CD14-positive monocyte (primary cell): Measurements from ENCODE around the gene SPATA6L. TPM values are rescaled to one million over a fixed set of nuclear protein-coding genes. Genes with fewer than 3 reads are reported as not detected.
"Not testable (repeated sequence)": the region's sequence is repeated elsewhere in the genome, so short reads cannot be mapped to it uniquely, and the experiment has no call there.

Experiments
- DNase-seq, 3 donors: peaks; one replicate each; pipeline ENCODE4 v3.0.0-alpha.2; 2011 to 2022
- H2AFZ ChIP-seq: 2 replicates; pipeline ENCODE4 v1.6.0; 2012; ENCODE audit warnings: mild to moderate bottlenecking, low read depth, low read length, inconsistent platforms; ENCODE audit not compliant: insufficient read depth, poor library complexity, severe bottlenecking
- H3K27ac ChIP-seq, 2 donors: 1 replicate in 1 of 2; 2 replicates in 1 of 2; pipeline ENCODE4 v1.5.1; 2012 to 2013; ENCODE audit warnings: low read length in 2 of 2, control low read depth in 1 of 2, inconsistent platforms in 1 of 2, low read depth in 1 of 2, mild to moderate bottlenecking in 1 of 2
- H3K27me3 ChIP-seq, 2 donors: one replicate each; pipeline versions ENCODE4 v1.6.0 to v1.6.1; 2011 to 2013; ENCODE audit warnings: low read length in 2 of 2; ENCODE audit not compliant: control insufficient read depth in 2 of 2, insufficient read depth in 2 of 2
- H3K36me3 ChIP-seq, 2 donors: replicated peaks in 1 of 2; 1 replicate in 1 of 2; 2 replicates in 1 of 2; pipeline versions ENCODE4 v1.5.1 to v1.6.1; 2012 to 2013; ENCODE audit warnings: low read length in 2 of 2, control low read depth in 1 of 2, inconsistent platforms in 1 of 2, mild to moderate bottlenecking in 1 of 2; ENCODE audit not compliant: insufficient read depth in 2 of 2, control insufficient read depth in 1 of 2
- H3K4me1 ChIP-seq, 2 donors: 1 replicate in 1 of 2; 2 replicates in 1 of 2; pipeline versions ENCODE4 v1.5.1 to v1.6.1; 2012 to 2013; ENCODE audit warnings: low read length in 2 of 2, control low read depth in 1 of 2, inconsistent platforms in 1 of 2, mild to moderate bottlenecking in 1 of 2, moderate library complexity in 1 of 2; ENCODE audit not compliant: insufficient read depth in 2 of 2, control insufficient read depth in 1 of 2
- H3K4me2 ChIP-seq: replicated peaks from 2 replicates; pipeline ENCODE3; 2012; ENCODE audit warnings: low read length, moderate library complexity, mild to moderate bottlenecking; ENCODE audit not compliant: poor library complexity, severe bottlenecking; ENCODE audit errors: extremely low read depth
- H3K4me3 ChIP-seq, 3 experiments: fragments of 200-600 bp in 1 of 3; sonication (generic) in 1 of 3; replicated peaks in 1 of 3; 1 replicate in 2 of 3; 2 replicates in 1 of 3; pipeline ENCODE4 v1.5.1; 2011 to 2013; ENCODE audit warnings: low read length in 3 of 3, mild to moderate bottlenecking in 3 of 3, control low read depth in 2 of 3, low read depth in 2 of 3, inconsistent platforms in 1 of 3, moderate library complexity in 1 of 3
- H3K79me2 ChIP-seq: 2 replicates; pipeline ENCODE4 v1.6.0; 2012; ENCODE audit warnings: mild to moderate bottlenecking, control low read depth, inconsistent platforms, low read length, moderate library complexity; ENCODE audit not compliant: insufficient read depth
- H3K9ac ChIP-seq: 2 replicates; pipeline ENCODE4 v1.6.0; 2017; ENCODE audit warnings: low read length, mild to moderate bottlenecking; ENCODE audit not compliant: insufficient read depth, poor library complexity, severe bottlenecking
- H3K9me3 ChIP-seq, 2 donors: replicated peaks in 1 of 2; 1 replicate in 1 of 2; 2 replicates in 1 of 2; pipeline versions ENCODE4 v1.5.1 to v1.6.1; 2012 to 2013; ENCODE audit warnings: low read length in 2 of 2, control low read depth in 1 of 2; ENCODE audit not compliant: control insufficient read depth in 1 of 2, insufficient read depth in 1 of 2
- H4K20me1 ChIP-seq: 2 replicates; pipeline ENCODE4 v1.6.0; 2012; ENCODE audit warnings: mild to moderate bottlenecking, low read length, control low read depth, moderate library complexity; ENCODE audit not compliant: insufficient read depth
- H3K27ac Mint-ChIP-seq, 7 donors: one replicate each; pipeline ENCODE4 v1.8.0; 2020; ENCODE audit warnings: mild to moderate bottlenecking in 7 of 7, mixed read lengths in 7 of 7, moderate library complexity in 6 of 7, inconsistent platforms in 2 of 7
- H3K27me3 Mint-ChIP-seq, 3 donors: one replicate each; pipeline ENCODE4 v1.8.0; 2021 to 2022; ENCODE audit warnings: low read depth in 3 of 3, mild to moderate bottlenecking in 3 of 3, mixed read lengths in 3 of 3, moderate library complexity in 3 of 3, inconsistent platforms in 1 of 3
- H3K36me3 Mint-ChIP-seq, 2 donors: one replicate each; pipeline ENCODE4 v1.8.0; 2020; ENCODE audit warnings: mixed read lengths in 2 of 2, inconsistent platforms in 1 of 2, mild to moderate bottlenecking in 1 of 2
- H3K4me1 Mint-ChIP-seq: one replicate; pipeline ENCODE4 v1.8.0; 2020; ENCODE audit warnings: mild to moderate bottlenecking, mixed read lengths
- H3K4me3 Mint-ChIP-seq, 2 donors: one replicate each; pipeline ENCODE4 v1.8.0; 2020; ENCODE audit warnings: mild to moderate bottlenecking in 2 of 2, mixed read lengths in 2 of 2, moderate library complexity in 1 of 2
- H3K9me3 Mint-ChIP-seq, 7 donors: one replicate each; pipeline ENCODE4 v1.8.0; 2020 to 2022; ENCODE audit warnings: mixed read lengths in 7 of 7, mild to moderate bottlenecking in 6 of 7, moderate library complexity in 6 of 7, inconsistent platforms in 2 of 7
- CTCF ChIP-seq: fragments of 200-600 bp; IDR thresholded peaks from one replicate; pipeline ENCODE4 v1.8.0; 2022; ENCODE audit warnings: antibody characterized with exemption, mild to moderate bottlenecking
- WGBS: methylation state at CpG from one replicate; pipeline ENCODE4 v1.1.5; 2013; ENCODE audit warnings: missing lambda C conversion rate; ENCODE audit not compliant: insufficient coverage; 5-methylcytosine and 5-hydroxymethylcytosine counted together
- intact Hi-C, 2 donors: fragments of 100-400 bp; cut with micrococcal nuclease; formaldehyde crosslinking; loops; one replicate each; pipeline versions ENCODE4 v1.15.0 to v1.15.1; 2023
- polyA plus RNA-seq, 3 donors: library from polyadenylated mRNA; depleted of rRNA in 1 of 3; unstranded in 2 of 3; stranded (reverse) in 1 of 3; fragments of 300-500 nt in 2 of 3; fragments of >200 nt in 1 of 3; fragmentation: Illumina TruSeq in 2 of 3; gene quantifications; 1 replicate in 2 of 3; 2 replicates in 1 of 3; pipeline ENCODE4 v1.2.3, GENCODE V29; 2012 to 2021

Gene SPATA6L
- polyA plus RNA-seq, 3 donors = not detected

- intact Hi-C loops = no loop called here
- no peaks in the 10 kb centered on the region for H3K36me3 ChIP-seq
- Mint-ChIP-seq H3K9me3 (peaks cover 0 to 4% (median 0%) of the 10 kb centered on the region in 7 donors), H3K4me1 (peaks cover 48% of the 10 kb centered on the region), H3K27ac (peak overlapping the region in 2 of 7 donors; percentile 41 to 87), H3K27me3 (peaks cover 28 to 35% (median 34%) of the 10 kb centered on the region in 3 donors), H3K4me3 (peak overlapping the region; percentile 88 to 95), H3K36me3 (no peaks in the 10 kb centered on the region)
- no peaks in the 10 kb centered on the region for H3K27me3 ChIP-seq
- H4K20me1 ChIP-seq = no peaks in the 10 kb centered on the region
- H2AFZ ChIP-seq = peak overlapping the region; percentile 97
- H3K9me3 ChIP-seq = no peaks in the 10 kb centered on the region
- H3K27ac ChIP-seq = no peak overlapping the region
- peaks cover 11% of the 10 kb centered on the region for H3K79me2 ChIP-seq
- 0% methylated on average over 2 of the region's 5 CpGs for whole genome bisulfite sequencing
- H3K4me1 ChIP-seq = peaks cover 33 to 40% of the 10 kb centered on the region in 2 donors
- peak overlapping the region; percentile 60 to 84 (median 73) for H3K4me3 ChIP-seq
- peak overlapping the region; percentile 87 for H3K4me2 ChIP-seq
- TF ChIP-seq CTCF = no peak
- no peak overlapping the region for H3K9ac ChIP-seq
- DNase-seq = no peak
Observed at GRCh38 chr9:4661611-4662010, 4.7 kb downstream of the SPATA6L start.

GRCh38 chr9:4661165-4661564 is 5.1 kb downstream of the SPATA6L start:
- Histone ChIP-seq H3K9me3 (no peaks in the 10 kb centered on the region), H3K4me3 (no peak overlapping the region), H3K9ac (no peak overlapping the region), H3K4me2 (no peak overlapping the region), H3K79me2 (peaks cover 11% of the 10 kb centered on the region), H2AFZ (no peak overlapping the region), H3K27me3 (no peaks in the 10 kb centered on the region), H3K4me1 (peaks cover 32 to 35% of the 10 kb centered on the region in 2 donors), H4K20me1 (no peaks in the 10 kb centered on the region), H3K27ac (no peak overlapping the region), H3K36me3 (no peaks in the 10 kb centered on the region)
- Mint-ChIP-seq H3K27me3 (peaks cover 25 to 37% (median 32%) of the 10 kb centered on the region in 3 donors), H3K36me3 (no peaks in the 10 kb centered on the region), H3K27ac (no peak overlapping the region), H3K4me1 (peaks cover 43% of the 10 kb centered on the region), H3K4me3 (no peak overlapping the region), H3K9me3 (peaks cover 0 to 4% (median 0%) of the 10 kb centered on the region in 7 donors)
- WGBS = no CpG with 5 or more reads among the region's 1 CpG
- DNase-seq = no peak
- intact Hi-C loops = no loop called here
- no peak for TF ChIP-seq CTCF

GRCh38 chr9:4660665-4661064 is 5.6 kb downstream of the SPATA6L start:
- H3K27ac ChIP-seq, H3K4me2 ChIP-seq, H3K27me3 ChIP-seq, DNase-seq, H3K4me3 ChIP-seq, H3K4me3 Mint-ChIP-seq, H3K9me3 ChIP-seq, H3K9me3 Mint-ChIP-seq, H3K27ac Mint-ChIP-seq, H3K36me3 Mint-ChIP-seq, H4K20me1 ChIP-seq, H2AFZ ChIP-seq, intact Hi-C loops, H3K36me3 ChIP-seq, H3K9ac ChIP-seq: not testable (repeated sequence)
- H3K27me3 Mint-ChIP-seq = peaks cover 22 to 33% (median 29%) of the 10 kb centered on the region in 3 donors
- Histone ChIP-seq H3K79me2 (peaks cover 11% of the 10 kb centered on the region), H3K4me1 (peaks cover 28 to 31% of the 10 kb centered on the region in 2 donors)
- peaks cover 38% of the 10 kb centered on the region for H3K4me1 Mint-ChIP-seq
- no CpG with 5 or more reads among the region's 5 CpGs for WGBS
